Stimulated activated CD4-positive, alpha-beta T cell treated with anti-CD3 and anti-CD28 coated beads, Interleukin-12 subunit alpha, Interleukin-12 subunit beta, amount 100 ng/mL, for 48 hours (primary cell): ENCODE results near the gene CD8B2.
"Not testable (repeated sequence)": the region's sequence is repeated elsewhere in the genome, so short reads cannot be mapped to it uniquely, and the experiment has no call there.

ENCODE experiments used
- DNase-seq, 3 donors: peaks; one replicate each; pipeline ENCODE4 v3.0.0-alpha.2; 2020; ENCODE audit warnings: low read depth in 2 of 3, low spot score in 1 of 3

CD8B2 gene

DNA sequence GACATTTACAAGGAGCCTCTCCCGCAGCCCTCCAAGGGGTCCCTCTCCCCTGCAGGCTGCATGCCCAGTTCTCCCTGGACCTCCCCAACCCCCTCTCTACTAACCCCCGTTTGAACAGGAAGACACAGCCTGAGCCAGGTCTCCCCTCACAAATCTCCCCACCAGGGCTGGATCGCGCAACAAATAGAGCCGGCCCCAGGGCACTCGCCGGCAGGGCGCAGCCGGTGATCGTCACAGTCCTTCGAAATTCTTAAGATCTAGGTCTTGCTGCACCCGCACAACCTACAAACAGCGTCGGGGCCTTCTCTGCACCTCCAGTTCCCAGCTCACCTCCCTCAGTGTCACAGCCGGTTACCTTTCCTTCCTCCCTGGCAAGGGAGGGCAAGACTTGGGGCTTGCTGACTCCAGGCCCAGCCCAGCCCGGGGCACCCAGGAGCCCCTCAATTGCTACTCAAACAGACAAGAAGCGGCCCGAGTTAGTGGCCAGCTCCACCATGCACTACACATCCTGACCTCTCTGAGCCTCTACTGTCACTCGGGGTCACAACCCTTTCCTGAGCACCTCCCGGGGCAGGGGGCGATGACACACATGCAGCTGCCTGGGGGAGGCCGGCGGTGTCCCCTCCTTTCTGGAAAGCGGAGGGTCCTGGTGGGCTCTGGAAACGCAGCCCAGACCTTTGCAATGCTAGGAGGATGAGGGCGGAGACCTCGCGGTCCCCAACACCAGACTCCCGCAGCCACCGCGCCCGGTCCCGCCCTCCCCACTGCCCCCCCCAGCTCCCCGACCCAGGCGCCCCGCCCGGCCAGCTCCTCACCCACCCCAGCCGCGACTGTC, at the start of gene CD8B2:
Gene CD8B2, plus strand, starts transcription at position 814 of the 835 bp plus-strand sequence. CDS start 63 bp downstream, outside the sequence.
- not testable (repeated sequence) for DNase-seq

DNA sequence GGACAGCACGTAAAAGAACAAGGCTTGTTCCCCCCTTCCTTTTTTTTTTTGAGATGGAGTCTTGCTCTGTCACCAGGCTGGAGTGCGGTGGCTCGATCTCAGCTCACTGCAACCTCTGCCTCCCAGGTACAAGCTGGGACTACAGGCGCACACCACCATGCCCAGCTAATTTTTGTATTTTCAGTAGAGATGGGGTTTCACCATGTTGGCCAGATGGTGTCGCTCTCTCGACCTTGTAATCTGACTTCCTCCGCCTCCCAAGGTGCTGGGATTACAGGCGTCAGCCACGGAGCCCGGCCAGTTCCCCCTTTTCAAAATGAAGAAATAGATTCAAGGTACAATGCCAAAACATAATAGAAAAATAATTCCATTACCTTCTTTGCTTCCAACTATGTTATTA, 25.3 kb upstream of the CD8B2 start:
- peak in 2 of 3 donors; percentile 3 to 4 for DNase-seq

DNA sequence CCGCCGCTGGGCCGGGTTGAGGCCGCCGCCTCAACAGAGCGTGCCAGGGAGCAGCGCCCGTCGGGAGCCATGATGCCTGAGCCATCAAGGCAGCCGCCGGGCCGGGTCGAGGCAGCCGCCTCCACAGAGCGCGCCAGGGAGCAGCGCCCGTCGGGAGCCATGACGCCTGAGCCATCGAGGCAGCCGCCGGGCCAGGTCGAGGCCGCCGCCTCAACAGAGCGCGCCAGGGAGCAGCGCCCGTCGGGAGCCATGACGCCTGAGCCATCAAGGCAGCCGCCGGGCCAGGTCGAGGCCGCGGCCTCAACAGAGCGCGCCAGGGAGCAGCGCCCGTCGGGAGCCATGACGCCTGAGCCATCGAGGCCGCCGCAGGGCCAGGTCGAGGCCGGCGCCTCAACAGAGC, 19.6 kb upstream of the CD8B2 start:
- DNase-seq = not testable (repeated sequence)

DNA sequence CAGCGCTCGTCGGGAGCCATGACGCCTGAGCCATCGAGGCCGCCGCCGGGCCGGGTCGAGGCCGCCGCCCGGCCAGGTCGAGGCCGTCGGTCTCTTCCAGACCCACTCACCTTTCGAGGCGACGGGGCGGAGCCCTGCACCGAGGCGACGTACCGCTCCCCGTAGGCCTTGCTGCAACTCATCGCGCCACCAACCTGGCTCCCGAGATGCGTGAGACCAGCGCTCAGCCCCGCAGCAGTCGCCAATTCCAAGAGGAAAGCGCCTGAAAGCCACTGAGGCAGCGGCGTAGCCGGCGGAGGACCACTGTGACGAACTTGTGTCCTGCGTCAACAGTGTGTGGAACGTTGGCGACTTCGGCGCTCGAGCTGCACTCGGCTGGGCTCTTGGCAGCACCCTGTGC, 19.1 kb upstream of the CD8B2 start, which contains the start of gene RGPD3:
Gene RGPD3, minus strand, starts transcription at position 307 of the 400 bp plus-strand sequence. Its CDS starts 125 bp downstream, at position 182.
- not testable (repeated sequence) for DNase-seq

DNA sequence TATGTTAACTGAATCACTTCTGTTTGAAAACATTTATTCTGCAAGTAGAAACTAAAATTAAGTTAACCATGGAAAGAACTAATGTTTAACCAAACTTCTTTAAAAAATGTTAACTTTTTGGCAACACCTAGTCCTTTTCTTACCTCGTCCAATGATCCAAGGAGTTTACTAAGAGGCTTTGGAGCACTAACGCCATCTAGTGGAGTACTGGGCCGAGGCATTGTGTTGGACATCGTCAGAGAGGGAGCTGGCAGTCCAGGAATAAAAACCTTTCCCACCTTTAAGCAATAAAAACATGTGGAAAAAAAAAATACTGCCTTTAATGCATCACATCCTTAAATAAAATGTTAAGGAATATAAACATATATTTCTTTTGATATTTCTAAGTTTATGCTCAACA, 16.5 kb upstream of the CD8B2 start:
- DNase-seq = peak; percentile 3 to 55 (median 33)

DNA sequence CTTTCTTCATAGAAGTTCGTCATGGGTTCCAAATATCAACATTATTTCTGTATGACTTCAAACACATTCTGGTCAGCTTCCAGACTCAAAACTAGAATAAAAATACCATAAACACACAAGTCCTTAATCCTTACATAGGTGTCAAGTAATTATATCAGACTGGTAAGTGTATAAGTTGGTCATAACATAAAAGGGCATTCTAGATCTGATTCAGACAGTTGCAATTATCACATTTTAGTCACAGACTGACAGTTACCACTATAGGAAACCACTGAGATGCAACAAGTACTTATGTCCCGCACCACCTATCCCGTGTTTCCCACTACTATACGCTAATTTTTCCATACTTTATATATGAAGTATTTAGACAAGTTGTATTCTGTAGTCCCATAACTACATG, 9.5 kb upstream of the CD8B2 start:
- DNase-seq = not testable (repeated sequence)

DNA sequence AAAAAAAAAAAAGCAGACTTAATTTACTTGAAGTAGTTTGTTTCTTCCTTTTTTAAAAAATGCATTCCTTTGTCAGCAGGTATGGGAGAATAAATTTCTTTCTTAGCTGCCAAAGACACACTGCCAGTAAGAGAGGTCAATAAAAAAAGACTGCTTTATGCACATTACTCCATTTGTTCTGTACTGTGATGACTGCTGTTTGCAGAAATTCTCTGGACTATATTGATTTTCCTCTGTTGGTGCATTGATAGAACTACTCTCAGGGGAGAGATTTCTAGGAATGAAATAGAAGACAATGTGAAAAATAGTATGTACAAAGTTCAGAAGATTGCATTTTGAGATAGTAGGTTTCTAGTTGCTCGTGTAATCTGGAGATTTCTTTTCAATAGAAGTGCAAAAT, 7.6 kb upstream of the CD8B2 start:
- DNase-seq = not testable (repeated sequence)

DNA sequence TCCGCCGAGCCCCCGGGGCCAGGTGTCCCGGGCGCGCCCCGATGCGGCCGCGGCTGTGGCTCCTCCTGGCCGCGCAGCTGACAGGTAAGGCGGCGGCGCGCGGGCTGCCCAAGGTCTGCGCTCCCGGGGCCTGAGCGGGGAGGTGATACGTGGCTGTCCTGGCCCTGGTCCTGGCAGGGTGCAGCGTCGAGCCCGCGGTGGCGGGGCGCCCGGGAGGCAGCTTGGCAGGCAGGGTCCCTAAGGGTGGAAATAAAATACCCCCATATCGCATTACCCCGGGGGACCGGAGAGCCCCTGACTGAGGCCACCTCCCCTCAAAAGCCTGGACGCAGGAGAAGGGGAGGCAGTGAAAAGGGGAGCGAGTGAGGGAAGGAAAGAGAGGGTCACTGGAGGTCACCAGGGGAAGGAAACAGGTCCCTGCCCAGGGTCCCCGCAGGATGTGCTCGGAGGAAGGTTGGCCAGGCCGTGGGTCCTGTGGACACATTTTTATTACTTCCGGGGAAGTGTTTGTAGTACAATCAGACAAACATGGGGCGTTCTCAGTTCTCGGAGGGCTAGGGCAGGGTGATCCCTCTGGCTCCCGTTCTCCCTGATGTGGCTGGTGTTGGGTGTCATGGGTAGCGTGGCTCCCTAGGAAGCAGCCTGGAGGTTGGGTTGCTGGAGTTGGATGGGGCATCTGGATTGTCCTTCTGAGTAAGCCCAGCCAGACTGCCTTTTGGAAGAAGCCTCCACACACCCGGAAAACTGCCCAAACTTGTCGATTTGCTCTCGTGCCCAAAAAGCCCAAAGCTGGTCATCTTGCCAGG, 425 bp downstream of the CD8B2 start:
- DNase-seq = not testable (repeated sequence)

DNA sequence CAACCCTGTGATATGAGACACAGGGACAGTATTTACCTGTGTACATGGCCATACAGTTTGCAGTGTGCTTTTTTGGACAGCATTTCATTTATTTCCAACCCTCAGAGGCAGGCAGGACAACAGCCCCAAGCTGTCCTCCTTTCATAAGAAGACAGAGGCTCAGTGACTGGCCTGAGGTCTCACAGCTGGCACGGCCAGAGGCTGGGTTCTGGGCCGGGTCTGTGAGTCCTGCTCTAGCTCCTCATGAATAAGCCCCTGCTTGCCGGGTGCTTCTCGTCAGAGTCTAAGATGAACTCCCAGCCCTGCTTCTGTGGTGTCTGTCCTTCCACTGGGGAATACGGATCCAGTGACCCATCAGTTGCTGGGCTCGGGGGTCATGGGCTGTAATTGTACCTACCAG, 2.5 kb downstream of the CD8B2 start:
- DNase-seq = not testable (repeated sequence)

DNA sequence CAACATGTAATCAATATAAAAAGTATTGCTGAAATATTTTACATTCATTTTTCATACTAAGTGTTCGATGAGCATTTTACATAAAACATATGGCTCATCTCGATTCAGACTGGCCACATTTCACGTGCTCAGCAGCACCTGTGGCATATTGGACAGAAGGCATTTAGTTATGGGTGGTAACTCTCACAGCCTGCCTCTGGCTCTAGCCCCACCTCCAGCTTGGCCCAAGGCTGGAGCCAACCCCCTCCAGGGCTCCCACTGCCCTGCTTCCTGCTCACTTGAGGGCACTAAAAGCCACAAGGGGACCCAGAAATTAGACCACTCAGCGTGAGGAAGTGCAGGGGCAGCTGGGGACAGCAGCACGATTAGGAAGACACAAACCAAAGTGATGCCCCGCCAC, 5.2 kb downstream of the CD8B2 start:
- not testable (repeated sequence) for DNase-seq

DNA sequence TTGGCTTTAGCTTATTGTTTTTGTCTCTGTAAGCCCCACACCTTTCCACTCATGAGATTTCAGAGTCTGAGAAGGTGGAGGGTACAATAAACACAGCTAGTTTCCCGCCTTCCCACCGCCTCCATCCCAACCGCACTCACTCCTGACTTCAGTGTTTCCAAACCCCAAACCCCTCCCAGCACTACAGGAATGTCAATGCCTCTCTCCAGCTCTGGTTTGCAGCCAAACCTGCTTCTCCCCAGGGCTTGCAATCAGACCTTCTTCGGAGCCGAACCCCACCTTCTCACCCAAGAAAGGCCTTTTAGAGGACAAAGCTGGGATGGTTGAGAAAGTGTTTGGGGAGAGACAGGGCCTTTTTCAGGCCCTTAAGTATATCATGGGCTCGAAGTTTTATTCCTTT, 5.7 kb downstream of the CD8B2 start:
- not testable (repeated sequence) for DNase-seq

DNA sequence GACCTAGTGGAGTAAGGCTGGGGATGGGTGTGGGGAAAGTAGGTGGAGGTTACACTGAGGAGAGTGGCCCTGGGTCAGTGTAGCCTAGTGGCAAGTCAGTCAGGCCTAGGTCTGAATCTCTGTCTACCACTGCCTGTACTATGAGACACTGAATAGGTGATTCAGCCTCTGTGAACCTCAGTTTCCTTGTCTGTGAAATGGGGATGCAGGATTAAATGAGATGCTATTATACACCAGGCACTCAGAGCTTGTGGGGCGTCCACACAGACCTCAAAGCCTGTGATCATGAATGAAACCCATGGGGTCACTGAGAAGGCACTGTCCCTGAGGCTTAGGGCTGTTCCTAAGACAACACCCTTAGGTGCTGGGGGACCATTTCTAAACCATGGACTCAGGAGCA, 11.4 kb downstream of the CD8B2 start:
- not testable (repeated sequence) for DNase-seq

DNA sequence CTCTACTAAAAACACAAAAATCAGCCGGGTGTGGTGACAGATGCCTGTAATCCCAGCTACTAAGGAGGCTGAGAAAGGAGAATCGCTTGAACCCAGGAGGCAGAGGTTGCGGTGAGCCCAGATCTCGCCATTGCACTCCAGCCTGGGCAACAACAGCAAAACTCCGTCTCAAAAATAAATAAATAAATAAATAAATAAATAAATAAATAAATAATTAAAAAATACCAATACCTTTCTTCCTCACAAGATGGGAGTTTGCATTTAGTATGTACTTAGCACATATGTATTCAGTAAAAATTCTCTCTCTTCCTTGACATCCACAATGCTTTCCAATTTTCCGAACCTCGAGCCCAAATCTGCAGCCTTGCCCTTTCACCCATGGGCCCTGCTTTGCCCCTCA, 13.2 kb downstream of the CD8B2 start:
- DNase-seq = not testable (repeated sequence)

DNA sequence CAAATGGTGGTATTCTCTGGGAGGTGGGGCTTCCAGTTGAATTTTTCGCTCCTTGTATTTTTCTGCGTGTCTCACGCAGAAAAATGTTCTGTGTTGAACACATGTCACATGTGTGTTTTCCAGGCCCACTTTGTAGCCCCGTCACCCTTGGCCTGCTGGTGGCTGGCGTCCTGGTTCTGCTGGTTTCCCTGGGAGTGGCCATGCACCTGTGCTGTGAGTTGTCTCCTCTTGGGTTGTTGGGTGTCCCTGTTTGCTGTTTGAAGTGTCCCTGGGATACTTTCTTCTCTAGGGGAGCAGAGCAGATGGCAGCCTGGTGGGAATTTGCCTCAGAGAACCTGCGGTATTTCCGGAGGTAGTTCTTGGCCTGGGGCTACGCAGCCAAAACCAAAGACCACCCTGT, 15.2 kb downstream of the CD8B2 start:
- DNase-seq = not testable (repeated sequence)

DNA sequence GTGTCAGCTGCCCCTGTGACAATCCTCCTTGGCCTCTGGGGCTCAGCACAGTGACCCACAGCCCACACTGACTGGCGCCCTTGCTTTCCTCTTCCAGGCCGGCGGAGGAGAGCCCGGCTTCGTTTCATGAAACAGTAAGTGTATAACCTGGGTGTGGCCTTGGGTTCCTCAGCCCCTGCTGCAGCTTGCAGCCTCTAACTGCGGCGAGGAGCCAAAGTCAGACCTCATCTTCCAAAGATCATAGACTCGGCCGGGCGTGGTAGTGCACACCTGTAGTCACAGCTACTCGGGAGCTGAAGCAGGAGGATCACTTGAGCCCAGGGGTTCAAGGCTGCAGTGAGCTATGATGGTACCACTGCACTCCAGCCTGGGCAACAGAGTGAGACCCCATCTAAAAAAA, 17.0 kb downstream of the CD8B2 start:
- DNase-seq = not testable (repeated sequence)

DNA sequence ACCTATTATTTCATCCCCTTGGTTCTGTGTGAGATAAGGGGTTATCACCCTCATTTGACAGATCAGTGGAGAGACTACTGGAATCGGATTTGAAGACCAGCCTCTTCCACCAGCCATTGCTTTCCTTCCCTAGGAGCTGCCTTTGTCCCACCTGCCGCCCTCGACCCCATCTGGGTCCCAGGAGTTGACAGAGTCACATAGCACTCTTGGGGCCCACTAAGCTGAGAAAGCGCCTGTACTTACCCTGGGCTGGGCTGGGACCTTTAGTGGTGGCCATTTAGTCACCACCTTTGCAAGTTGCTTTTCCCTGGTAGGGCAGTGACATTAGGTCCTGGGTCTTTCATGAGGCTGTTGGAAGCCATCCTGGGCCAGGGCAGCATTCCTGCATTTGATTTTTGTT, 17.6 kb downstream of the CD8B2 start:
- not testable (repeated sequence) for DNase-seq

DNA sequence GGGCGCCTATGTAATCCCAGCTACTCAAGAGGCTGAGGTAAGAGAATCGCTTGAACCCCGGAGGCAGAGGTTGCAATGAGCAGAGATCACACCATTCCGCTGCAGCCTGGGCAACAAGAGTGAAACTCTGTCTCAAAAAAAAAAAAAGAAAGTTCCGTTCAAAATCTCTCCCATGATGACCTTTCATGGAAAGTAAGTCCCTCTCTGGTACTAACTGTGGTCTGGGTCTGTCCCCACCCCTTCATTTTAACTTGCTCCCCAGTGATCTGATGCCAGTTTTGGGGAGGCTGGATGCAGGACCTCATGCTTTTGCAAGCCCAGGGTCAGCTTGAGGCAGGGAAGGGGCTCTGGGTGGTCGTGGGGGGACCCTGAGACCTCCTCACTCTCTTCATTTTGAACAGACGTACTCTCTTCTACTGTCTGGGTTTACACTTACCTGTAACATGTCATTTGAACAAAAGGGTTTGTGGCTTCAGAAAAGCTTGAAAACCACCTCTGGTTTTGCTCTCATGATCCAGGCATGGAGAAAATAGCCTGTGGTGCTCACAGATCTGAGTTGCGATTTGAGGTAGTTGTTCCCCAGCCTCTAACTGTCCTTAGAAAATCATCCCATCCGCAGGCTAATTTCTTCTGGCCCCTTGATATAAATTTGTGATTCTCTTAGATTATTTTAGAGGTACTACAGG, 19.0 kb downstream of the CD8B2 start:
- DNase-seq = not testable (repeated sequence)

DNA sequence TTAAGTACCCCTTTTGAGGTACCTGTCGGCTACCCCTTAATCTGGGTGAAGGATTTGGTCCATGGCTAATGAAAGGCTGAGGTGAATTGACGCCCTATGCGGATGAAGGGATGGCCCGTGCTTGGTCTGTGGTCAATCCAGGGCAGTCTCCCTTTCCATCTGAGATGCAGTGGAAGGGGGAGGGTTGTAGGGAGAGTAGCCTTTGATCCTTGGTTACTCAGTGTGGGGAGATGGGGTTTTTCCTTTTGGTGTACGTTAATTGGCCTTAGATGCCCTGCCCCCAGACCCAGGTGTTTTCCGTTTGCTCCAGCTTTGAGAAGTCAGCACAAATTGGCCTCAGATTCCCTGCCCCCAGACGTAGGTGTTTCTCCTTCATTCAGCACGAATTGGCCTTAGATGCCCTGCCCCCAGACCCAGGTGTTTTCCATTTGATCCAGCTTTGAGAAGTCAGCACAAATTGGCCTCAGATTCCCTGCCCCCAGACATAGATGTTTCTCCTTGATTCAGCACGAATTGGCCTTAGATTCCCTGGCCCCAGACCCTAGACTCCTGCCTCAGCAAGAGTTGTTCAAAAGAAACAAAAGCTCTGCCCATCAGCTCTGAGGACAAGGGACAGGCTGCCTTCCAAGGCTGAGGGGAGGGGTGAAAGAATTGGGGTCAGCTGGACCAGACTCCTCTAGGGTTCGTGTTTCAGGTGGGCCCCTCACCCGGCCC, 21.7 kb downstream of the CD8B2 start:
- not testable (repeated sequence) for DNase-seq

DNA sequence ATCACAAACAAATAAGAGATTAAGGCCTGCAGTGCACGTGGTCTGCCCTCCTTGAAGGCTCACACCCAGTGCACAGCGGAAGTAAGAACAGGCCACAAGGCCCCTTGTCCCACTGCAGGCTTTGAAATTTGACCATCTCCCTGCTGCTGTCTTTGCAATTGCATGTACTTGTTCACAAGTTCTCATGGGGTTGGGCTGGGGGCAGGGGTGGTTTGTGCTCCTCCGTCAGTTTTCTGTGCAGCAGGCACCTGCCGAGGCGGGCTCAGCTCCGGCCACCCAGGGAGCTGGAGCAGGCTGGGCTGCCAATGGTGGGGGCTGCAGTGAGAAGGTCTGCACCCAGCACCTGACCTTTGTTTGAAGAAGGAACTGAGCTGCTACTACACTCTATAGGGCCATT, 22.2 kb downstream of the CD8B2 start:
- not testable (repeated sequence) for DNase-seq

DNA sequence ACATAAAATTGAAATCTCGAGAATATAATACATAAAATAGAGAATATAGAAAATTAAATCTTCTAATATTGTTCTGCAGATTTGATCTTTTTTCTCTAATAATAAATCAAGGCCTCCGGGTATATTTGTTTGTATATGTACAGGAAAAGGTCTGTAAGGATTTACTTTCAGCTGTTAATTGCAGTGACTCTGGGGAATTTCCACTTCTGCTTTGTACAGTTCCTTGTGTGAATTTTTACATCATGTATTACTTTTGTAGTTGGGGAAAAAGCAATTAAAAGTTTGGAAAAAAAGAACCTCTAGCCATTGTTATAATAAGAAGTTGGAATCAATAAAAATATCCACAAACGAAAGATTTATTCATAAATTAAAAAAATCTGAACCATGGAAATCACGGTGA, 23.6 kb downstream of the CD8B2 start:
- DNase-seq = not testable (repeated sequence)

DNA sequence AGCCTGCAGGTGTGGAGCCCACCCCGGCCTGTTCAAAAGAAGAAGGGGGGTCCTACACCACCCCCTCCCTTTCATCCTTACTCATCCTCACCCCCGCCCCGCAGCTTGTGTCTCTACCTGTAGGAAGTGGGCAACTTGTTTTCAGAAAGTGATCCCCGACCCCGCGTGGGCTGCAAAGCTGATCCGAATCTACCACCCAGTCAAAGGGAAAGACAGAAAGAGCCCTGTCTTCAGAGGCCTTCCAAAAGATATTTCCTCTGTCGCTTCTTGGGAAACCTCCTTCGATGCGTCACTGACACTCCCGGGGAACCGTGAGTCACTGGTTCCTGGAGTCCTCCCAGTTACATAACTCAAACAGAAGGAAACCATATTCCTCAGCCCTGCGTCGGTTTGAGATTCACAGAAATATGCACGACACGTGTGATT, 24.3 kb downstream of the CD8B2 start:
- DNase-seq = peak; percentile 12 to 40 (median 26)
